Liver (tissue), 9 donors: Measurements from ENCODE around the gene SAMD7. TPM values are rescaled to one million over a fixed set of nuclear protein-coding genes. Genes with fewer than 3 reads are reported as not detected.

Experiments
- DNase-seq: peaks from one replicate; pipeline ENCODE4 v3.0.0-alpha.2; 2017; ENCODE audit warnings: low spot score
- H3K27ac ChIP-seq, 2 donors: one replicate each; pipeline ENCODE4 v1.7.0; 2013; ENCODE audit warnings: inconsistent platforms in 2 of 2, low read length in 2 of 2, control low read depth in 1 of 2, low read depth in 1 of 2, mild to moderate bottlenecking in 1 of 2
- H3K27me3 ChIP-seq, 4 donors: one replicate each; pipeline versions ENCODE4 v1.6.1 to v1.7.0; 2013; ENCODE audit warnings: low read length in 3 of 4, inconsistent platforms in 1 of 4, mild to moderate bottlenecking in 1 of 4, moderate library complexity in 1 of 4; ENCODE audit not compliant: control insufficient read depth in 4 of 4, insufficient read depth in 4 of 4
- H3K36me3 ChIP-seq, 4 donors: one replicate each; pipeline versions ENCODE4 v1.6.1 to v1.7.0; 2013; ENCODE audit warnings: low read length in 3 of 4, mild to moderate bottlenecking in 3 of 4, low read depth in 1 of 4, moderate library complexity in 1 of 4; ENCODE audit not compliant: control insufficient read depth in 4 of 4, insufficient read depth in 3 of 4
- H3K4me1 ChIP-seq, 4 donors: one replicate each; pipeline versions ENCODE4 v1.6.1 to v1.7.0; 2013; ENCODE audit warnings: low read length in 3 of 4, mild to moderate bottlenecking in 3 of 4, moderate library complexity in 1 of 4; ENCODE audit not compliant: control insufficient read depth in 4 of 4, insufficient read depth in 4 of 4
- H3K4me3 ChIP-seq, 3 donors: one replicate each; pipeline versions ENCODE4 v1.6.1 to v1.7.0; 2013; ENCODE audit warnings: low read length in 3 of 3, control low read depth in 1 of 3, low read depth in 1 of 3, mild to moderate bottlenecking in 1 of 3
- H3K9ac ChIP-seq, 2 donors: one replicate each; pipeline ENCODE4 v1.7.0; 2013; ENCODE audit warnings: low read length in 2 of 2, mild to moderate bottlenecking in 2 of 2, moderate library complexity in 2 of 2, control low read depth in 1 of 2, low read depth in 1 of 2
- H3K9me3 ChIP-seq, 4 donors: one replicate each; pipeline versions ENCODE4 v1.6.1 to v1.7.0; 2013; ENCODE audit warnings: low read length in 3 of 4; ENCODE audit not compliant: control insufficient read depth in 4 of 4
- FOXA1 ChIP-seq: IDR thresholded peaks from 2 replicates; pipeline ENCODE4 v1.6.1; 2016; ENCODE audit warnings: antibody characterized with exemption
- FOXA2 ChIP-seq: IDR thresholded peaks from 2 replicates; pipeline ENCODE4 v1.6.1; 2016; ENCODE audit warnings: antibody characterized with exemption
- GABPA ChIP-seq, 2 donors: IDR thresholded peaks in 1 of 2; conservative IDR thresholded peaks in 1 of 2; 2 replicates each; pipeline ENCODE4 v1.6.1; 2016; ENCODE audit warnings: antibody characterized with exemption in 2 of 2, mild to moderate bottlenecking in 1 of 2, moderate library complexity in 1 of 2
- HNF4G ChIP-seq: IDR thresholded peaks from 2 replicates; pipeline ENCODE4 v1.6.1; 2016; ENCODE audit warnings: antibody characterized with exemption
- JUND ChIP-seq, 2 donors: IDR thresholded peaks; 2 replicates each; pipeline ENCODE4 v1.6.1; 2016; ENCODE audit warnings: antibody characterized with exemption in 2 of 2
- MAX ChIP-seq: IDR thresholded peaks from 2 replicates; pipeline ENCODE4 v1.6.1; 2016; ENCODE audit warnings: antibody characterized with exemption
- NR2F2 ChIP-seq: IDR thresholded peaks from 2 replicates; pipeline ENCODE4 v1.6.1; 2016; ENCODE audit warnings: antibody characterized with exemption
- RAD21 ChIP-seq, 2 donors: IDR thresholded peaks; 2 replicates each; pipeline ENCODE4 v1.6.1; 2016; ENCODE audit warnings: antibody characterized with exemption in 2 of 2, mild to moderate bottlenecking in 2 of 2
- REST ChIP-seq: IDR thresholded peaks from 2 replicates; pipeline ENCODE4 v1.6.1; 2016; ENCODE audit warnings: antibody characterized with exemption, mild to moderate bottlenecking
- RXRA ChIP-seq, 2 donors: IDR thresholded peaks; 2 replicates each; pipeline ENCODE4 v1.6.1; 2017 to 2018; ENCODE audit warnings: antibody characterized with exemption in 2 of 2, mild to moderate bottlenecking in 1 of 2
- SP1 ChIP-seq: IDR thresholded peaks from 2 replicates; pipeline ENCODE4 v1.6.1; 2018; ENCODE audit warnings: antibody characterized with exemption, mild to moderate bottlenecking
- YY1 ChIP-seq: IDR thresholded peaks from 2 replicates; pipeline ENCODE4 v1.6.1; 2016; ENCODE audit warnings: antibody characterized with exemption, mild to moderate bottlenecking
- ZBTB33 ChIP-seq: IDR thresholded peaks from 2 replicates; pipeline ENCODE4 v1.6.1; 2016; ENCODE audit warnings: antibody characterized with exemption
- WGBS: extraction: QIAGEN DNeasy Blood & Tissue Kit; methylation state at CpG from one replicate; pipeline ENCODE4 v1.1.7; 2013; 5-methylcytosine and 5-hydroxymethylcytosine counted together
- polyA plus RNA-seq, 2 donors: library from polyadenylated mRNA; stranded (reverse) in 1 of 2; unstranded in 1 of 2; fragments of 200-250 nt in 1 of 2; fragments of >200 nt in 1 of 2; fragmentation: Nextera tagmentation in 1 of 2; extraction: Ambion mirVana in 1 of 2; gene quantifications; one replicate each; pipeline versions ENCODE4 v1.2.1 to v1.2.3, GENCODE V29; 2013 to 2015
- total RNA-seq, 2 donors: library from RNA; depleted of rRNA; stranded (reverse); fragments of >200 nt; gene quantifications; one replicate each; pipeline ENCODE4 v1.2.3, GENCODE V29; 2014
- TF ChIP-seq, protein P1 (sequence below): IDR thresholded peaks from 2 replicates; pipeline ENCODE4 v1.6.1; 2016; ENCODE audit warnings: antibody characterized with exemption
- TF ChIP-seq, protein P2 (sequence below): fragments of 150-350 bp; IDR thresholded peaks from 2 replicates; pipeline ENCODE4 v1.5.1; 2017; ENCODE audit warnings: improper control_type of control experiment, low read depth, low read length; ENCODE audit not compliant: missing input control
- donor health status: healthy.
- donor health status: healthy.
- donor health status: healthy.
- donor health status: healthy.
- donor health status: healthy.

The SAMD7 gene
- total and polyA plus RNA-seq, 4 donors, result not detected

DNA sequence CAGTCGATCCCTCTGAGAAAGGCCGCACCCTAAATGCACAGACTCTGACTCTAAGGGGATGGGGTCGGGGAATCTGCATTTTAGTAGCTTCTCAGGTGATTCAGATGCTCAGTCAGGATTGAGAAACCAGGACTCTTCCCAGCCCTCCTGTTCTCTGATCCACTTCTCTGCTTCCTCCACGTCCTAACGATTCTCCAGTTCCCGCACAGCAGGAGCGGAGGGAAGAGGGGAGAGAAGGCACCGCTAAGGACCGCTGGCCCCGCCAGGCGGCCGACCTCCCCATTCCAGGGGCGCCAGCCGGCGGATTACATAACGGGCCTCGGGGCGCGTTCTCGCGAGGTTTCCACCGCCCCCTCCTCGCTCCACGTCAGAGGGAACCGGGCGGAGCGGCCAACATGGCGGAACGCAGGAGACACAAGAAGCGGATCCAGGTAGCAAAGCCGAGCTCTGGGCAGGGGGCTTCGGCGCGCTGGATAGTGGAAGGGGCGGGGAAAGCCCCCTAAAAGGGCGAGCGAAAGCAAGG is 55.1 kb downstream of the SAMD7 start, which contains the start of gene SEC62 (continued):
- no peak for TF ChIP-seq MAX
- peak; percentile 99 for TF ChIP-seq YY1
- peak; percentile 16 to 18 for TF ChIP-seq RXRA (IDR thresholded peaks at IDR 0.05)

- H3K27me3 ChIP-seq, result no peaks in the 10 kb centered on the region
- DNase-seq, result peak; percentile 73
- H3K9ac ChIP-seq, result peak overlapping the region; percentile 90
- peaks cover 0 to 2% (median 0%) of the 10 kb centered on the region in 4 donors for H3K9me3 ChIP-seq
- TF ChIP-seq YY1, result peak; percentile 65
- no peak for TF ChIP-seq HNF4G
- no peak for TF ChIP-seq ZBTB33
- TF ChIP-seq RXRA (IDR thresholded peaks at IDR 0.05), result peak; percentile 26 to 57
- TF ChIP-seq, protein P1, sequence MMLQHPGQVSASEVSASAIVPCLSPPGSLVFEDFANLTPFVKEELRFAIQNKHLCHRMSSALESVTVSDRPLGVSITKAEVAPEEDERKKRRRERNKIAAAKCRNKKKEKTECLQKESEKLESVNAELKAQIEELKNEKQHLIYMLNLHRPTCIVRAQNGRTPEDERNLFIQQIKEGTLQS, result no peak
- peak; percentile 9 for TF ChIP-seq MAX
- no peak for TF ChIP-seq FOXA2
- TF ChIP-seq NR2F2, result peak; percentile 20
- peak overlapping the region; percentile 95 to 97 for H3K27ac ChIP-seq
- H3K4me1 ChIP-seq, result peaks cover 6 to 41% (median 21%) of the 10 kb centered on the region in 4 donors
- peak overlapping the region; percentile 83 to 94 (median 86) for H3K4me3 ChIP-seq
- peaks cover 0 to 7% (median 3%) of the 10 kb centered on the region in 4 donors for H3K36me3 ChIP-seq
- 2% methylated on average over 44 of the region's 44 CpGs for WGBS
Observed at GRCh38 chr3:169966951-169967915, 55.9 kb downstream of the SAMD7 start.

DNA sequence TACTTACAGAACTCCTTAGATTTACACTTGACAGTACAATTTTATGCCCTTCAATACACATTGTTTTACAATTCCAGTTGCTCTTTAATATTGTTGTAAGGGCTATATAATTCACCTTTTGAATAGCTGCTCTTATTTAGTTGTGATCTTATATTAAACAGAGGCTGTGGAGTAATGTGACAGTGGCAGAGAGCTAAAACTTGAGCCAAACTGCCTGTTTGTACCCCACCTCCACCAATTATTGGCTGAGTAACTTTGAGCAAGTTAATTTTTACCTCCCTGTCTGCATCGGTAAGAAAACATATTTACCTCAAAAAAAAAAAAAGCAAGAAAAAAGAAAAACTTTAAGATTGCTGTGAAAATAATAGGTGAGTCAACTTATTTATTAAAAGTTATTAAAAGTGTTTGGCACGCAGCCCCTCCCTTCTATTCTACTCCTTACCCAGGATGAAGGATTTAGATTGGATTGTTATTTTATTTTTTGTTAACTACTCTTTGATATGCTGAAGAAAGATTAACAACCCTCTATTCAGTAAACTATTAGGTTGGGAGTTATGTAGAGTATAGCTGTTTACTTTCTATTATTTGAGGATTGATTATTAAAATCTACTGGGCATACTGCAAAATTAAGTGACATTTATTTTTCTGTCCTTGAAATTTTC is 57.0 kb downstream of the SAMD7 start:
- Histone ChIP-seq H3K36me3 (peaks cover 0 to 7% (median 3%) of the 10 kb centered on the region in 4 donors), H3K27ac (peak overlapping the region; percentile 57 to 97), H3K4me3 (peak overlapping the region; percentile 83 to 94 (median 86)), H3K9me3 (peaks cover 0 to 2% (median 0%) of the 10 kb centered on the region in 4 donors), H3K27me3 (no peaks in the 10 kb centered on the region), H3K4me1 (peaks cover 6 to 42% (median 21%) of the 10 kb centered on the region in 4 donors), H3K9ac (peak overlapping the region; percentile 90)
- whole genome bisulfite sequencing, result 21% methylated on average over 2 of the region's 2 CpGs
- no peak for DNase-seq
- TF ChIP-seq RAD21 (IDR thresholded peaks at IDR 0.05) (peak in 1 of 2 donors; percentile 23), REST (peak; percentile 31), JUND (IDR thresholded peaks at IDR 0.05) (peak in 1 of 2 donors; percentile 22), FOXA1 (no peak), MAX (no peak), HNF4G (no peak), GABPA (IDR thresholded peaks at IDR 0.05 in 1 of 2, conservative IDR thresholded peaks at IDR 0.05 in 1 of 2) (no peak), SP1 (no peak)
- TF ChIP-seq, protein P1, result no peak
- TF ChIP-seq, protein P2, sequence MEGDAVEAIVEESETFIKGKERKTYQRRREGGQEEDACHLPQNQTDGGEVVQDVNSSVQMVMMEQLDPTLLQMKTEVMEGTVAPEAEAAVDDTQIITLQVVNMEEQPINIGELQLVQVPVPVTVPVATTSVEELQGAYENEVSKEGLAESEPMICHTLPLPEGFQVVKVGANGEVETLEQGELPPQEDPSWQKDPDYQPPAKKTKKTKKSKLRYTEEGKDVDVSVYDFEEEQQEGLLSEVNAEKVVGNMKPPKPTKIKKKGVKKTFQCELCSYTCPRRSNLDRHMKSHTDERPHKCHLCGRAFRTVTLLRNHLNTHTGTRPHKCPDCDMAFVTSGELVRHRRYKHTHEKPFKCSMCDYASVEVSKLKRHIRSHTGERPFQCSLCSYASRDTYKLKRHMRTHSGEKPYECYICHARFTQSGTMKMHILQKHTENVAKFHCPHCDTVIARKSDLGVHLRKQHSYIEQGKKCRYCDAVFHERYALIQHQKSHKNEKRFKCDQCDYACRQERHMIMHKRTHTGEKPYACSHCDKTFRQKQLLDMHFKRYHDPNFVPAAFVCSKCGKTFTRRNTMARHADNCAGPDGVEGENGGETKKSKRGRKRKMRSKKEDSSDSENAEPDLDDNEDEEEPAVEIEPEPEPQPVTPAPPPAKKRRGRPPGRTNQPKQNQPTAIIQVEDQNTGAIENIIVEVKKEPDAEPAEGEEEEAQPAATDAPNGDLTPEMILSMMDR, result no peak
